Activated CD8-positive, alpha-beta memory T cell treated with anti-CD3 and anti-CD28 coated beads, Interleukin-2, amount 50 U/mL, for 24 hours (primary cell): ENCODE measurements around the gene KCNJ5.

ENCODE experiments used
- DNase-seq: peaks from one replicate; pipeline ENCODE4 v3.0.0-alpha.2; 2020; ENCODE audit errors: extremely low read depth

KCNJ5 gene

DNA sequence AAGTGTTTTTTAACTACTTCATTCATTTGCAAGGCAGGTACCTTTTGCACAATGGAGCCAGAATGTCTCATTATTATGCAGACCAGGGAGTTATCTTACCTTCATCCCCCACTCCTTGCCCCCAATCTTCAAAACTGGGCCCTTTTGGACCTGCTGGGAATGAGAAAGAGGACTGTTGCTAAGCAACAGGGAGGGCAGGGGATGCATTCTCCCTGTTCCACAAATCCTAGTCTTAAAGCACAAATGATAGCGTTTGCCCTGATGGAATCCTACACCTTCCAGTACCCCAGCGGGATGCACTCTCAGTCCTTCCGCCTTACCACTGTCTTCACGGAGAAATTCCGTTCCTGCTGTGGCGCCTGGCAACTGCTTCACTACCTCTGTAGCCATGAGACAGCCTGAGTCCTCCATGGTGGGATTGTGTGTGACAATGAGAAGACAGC is 20.0 kb upstream of the KCNJ5 start:
- no peak for DNase-seq

GRCh38 chr11:128872094-128872493 is 19.1 kb upstream of the KCNJ5 start:
- no peak for DNase-seq

GRCh38 chr11:128872594-128872993 is 18.6 kb upstream of the KCNJ5 start:
- DNase-seq, result no peak

DNA sequence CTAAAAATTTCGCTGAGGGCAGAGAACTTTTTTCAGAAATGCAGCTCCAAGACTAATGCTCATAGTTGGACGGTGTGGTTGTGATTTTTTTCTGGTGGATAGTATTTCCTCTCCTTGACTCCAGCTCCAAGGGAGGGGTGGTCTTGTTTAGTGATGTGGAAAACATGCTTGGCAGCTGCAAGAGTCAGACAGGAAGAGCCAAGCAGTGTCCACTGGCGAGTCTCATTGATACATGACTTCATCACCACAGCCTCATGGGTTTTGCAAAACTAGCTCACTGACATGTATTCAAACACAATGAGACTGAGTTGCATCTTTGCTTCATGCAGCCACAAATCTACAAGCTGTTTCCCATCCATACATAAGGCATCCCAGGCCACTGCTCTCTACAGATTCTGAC is 16.7 kb upstream of the KCNJ5 start:
- no peak for DNase-seq

- DNase-seq, result no peak
These were observed 15.0 kb upstream of the KCNJ5 start for GRCh38 chr11:128876133-128876650.

DNA sequence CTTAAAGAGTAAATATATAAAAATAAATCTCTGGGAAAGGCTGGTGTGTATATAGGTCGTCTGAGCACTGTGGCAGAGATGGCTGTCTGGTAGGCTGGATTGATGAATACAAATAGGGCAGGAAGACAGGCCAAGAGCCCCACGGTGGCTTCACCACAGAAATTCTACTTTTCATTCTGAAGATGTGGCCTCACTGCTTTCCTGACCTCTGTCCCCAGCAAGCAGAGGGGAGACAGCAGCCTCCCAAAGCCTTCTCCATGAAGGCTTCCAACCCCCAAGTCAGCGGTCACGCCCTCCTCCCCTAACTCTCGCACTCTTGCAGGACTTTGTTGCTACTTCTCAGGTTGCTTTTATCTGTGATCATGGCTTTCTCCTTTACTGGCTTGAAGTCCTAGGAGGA is 13.4 kb upstream of the KCNJ5 start:
- no peak for DNase-seq

GRCh38 chr11:128878455-128878854 is 12.7 kb upstream of the KCNJ5 start:
- DNase-seq, result no peak

DNA sequence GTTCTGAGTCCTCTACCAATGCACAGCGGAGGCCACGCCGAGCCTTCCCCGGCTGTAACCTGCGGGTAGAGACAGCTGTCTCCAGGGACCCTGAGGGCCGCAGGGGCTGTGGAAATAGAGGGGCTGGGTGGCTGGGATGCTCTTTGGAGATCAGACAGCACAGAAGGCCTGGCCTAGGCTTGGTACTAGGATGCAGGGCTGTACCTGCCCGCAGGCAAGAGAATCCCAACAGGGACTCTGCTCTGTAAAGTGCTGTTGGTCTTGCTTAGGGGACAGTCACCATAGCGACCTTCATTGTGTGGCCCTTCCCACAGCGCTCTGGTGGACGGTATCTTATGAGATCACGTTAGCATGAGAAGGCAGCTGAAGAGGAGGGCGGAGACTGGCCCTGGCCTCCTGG is 11.3 kb upstream of the KCNJ5 start:
- DNase-seq, result no peak

- DNase-seq, result no peak
These were observed 9.9 kb upstream of the KCNJ5 start for GRCh38 chr11:128881221-128881620.

- no peak for DNase-seq
These were observed 8.7 kb upstream of the KCNJ5 start for GRCh38 chr11:128882451-128882850.

GRCh38 chr11:128884054-128884453 is 7.1 kb upstream of the KCNJ5 start:
- DNase-seq, result no peak

- no peak for DNase-seq
These were observed 6.3 kb upstream of the KCNJ5 start for GRCh38 chr11:128884703-128885338.

GRCh38 chr11:128886406-128887124 is 4.6 kb upstream of the KCNJ5 start:
- no peak for DNase-seq

DNA sequence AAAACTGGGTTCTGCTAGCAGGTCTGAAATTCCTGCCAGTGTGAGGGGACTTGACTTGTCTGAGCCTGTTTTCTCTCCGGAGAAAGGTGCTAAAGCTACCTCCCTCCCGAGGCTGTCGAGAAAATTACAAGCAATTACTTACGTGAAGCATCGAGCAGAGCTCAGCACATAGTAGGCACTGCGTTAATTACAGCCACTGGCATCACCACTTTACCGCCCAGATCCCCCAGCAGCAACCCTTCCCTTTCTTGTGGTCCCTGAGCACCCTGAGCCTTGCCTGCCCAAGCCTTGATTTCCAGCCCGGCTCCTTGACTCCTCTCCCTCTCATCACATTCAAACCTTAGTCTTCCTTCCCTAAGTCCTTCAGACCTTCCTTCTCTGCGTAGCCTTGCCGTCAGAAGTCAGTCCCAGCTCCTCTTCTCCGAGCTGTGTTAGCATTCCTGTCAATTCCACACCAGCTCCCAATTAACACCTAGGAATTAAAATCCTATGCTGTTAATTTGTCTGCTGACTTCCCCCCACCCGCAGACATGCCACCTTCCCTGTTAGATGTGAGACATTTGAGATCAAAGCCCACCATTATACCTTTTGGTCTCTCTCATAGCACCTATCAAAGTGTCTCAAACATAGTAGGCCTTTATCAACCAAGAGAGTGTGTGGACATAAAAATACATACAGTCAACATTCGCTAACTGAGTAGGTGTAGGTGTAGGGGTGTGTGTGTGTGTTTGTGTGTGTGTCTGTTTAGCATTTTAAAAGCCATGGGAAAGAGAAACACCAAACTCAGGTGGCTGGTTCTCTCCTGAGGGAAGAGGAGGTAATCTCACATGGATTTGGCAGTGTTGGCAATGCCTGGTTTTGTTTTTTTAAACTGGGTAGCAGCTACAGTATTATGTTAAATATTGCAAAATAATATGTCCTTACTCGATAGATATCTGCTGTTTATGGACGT is 2.8 kb upstream of the KCNJ5 start:
- no peak for DNase-seq

- DNase-seq, result no peak
These were observed 1.4 kb upstream of the KCNJ5 start for GRCh38 chr11:128889657-128890213.

- no peak for DNase-seq
These were observed 977 bp upstream of the KCNJ5 start for GRCh38 chr11:128890216-128890542.

DNA sequence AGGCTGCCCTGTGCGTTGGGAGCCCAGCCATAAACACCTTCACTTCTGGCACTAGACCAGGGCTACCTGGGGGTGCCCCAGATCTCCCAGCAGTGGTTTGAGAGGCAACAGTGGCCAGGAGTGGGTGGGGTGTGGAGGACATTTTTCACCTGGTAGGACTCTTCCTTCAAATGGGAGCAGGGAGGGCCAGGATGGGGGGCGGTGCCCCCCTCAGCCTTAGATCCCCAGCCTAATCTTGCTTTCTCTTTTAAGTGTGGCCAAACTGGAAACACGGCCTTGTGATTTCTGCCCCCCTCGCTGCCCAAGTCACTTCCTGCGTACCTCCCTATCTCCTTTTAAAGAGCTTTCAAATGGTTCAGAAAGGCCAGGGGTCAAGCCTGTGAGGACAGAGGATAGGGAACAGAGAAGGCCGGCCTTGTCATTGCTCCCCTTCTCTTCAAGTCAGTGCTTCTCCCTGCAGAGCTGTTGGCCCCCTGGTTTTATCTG is 800 bp downstream of the KCNJ5 start:
- no peak for DNase-seq

DNA sequence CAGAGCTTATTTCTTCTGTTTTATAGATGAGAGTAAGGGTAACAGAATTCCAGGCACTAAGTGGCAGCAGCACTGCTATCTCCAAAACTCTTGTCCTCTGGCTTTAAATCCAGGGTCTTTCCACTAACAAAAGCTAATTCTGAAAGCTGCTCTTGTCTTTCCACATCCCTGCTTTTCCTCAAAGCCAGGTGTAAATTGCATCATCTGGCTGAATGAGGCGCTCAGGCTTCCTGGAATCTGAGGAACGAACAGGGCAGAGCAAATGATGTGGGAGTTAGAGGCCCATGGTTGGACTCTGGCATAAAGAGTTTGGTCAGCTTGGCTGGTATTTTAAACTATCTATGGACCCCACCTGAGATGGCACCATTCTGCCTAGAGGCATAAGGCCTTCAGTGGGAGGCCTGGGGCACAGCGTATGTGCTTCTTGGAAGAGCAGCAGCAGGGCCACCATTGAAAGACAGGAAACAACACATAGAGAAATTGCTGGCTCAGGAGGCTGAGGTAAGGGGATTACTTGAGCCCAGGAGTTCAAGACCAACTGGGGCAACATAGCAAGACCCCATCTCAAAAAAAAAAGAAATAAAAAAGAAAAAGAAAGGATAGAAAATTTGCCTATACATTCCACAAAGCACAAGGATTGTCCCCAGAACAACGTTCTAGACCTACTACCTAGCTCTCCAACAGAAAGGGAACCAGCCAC is 1.9 kb downstream of the KCNJ5 start:
- no peak for DNase-seq

- DNase-seq, result no peak
These were observed 2.6 kb downstream of the KCNJ5 start for GRCh38 chr11:128893578-128894285.

- no peak for DNase-seq
These were observed 3.1 kb downstream of the KCNJ5 start for GRCh38 chr11:128894286-128894681.

DNA sequence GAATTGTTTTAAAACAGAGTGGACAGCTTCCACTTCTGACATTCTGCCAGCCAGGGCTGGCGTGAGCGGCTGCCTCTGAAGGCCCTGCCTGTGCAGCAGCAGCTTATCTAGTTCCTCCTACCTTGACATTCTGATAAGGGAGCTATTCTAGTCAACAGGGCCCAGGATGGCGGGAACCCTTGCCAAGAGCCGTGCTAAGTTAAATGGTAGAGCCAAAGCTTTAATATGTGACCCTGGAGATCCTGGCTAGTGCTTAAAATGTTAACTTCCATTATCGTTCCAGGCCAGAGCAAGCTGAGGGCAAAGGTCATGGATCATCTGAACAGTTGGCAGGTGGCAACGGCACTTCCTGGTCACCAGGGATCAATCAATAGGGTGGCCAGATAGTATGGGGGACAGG is 3.5 kb downstream of the KCNJ5 start:
- no peak for DNase-seq
